Hepatocyte (in vitro differentiated cells): ENCODE measurements around the gene MEP1A. TPM values are rescaled to one million over a fixed set of nuclear protein-coding genes. Genes with fewer than 3 reads are reported as not detected.

Experiments used
- DNase-seq: peaks from one replicate; pipeline ENCODE4 v3.0.0-alpha.2; 2016; ENCODE audit warnings: low spot score
- H2AFZ ChIP-seq: fragments of 200-600 bp; sonication (generic); 2 replicates; pipeline ENCODE4 v1.6.0; 2016; ENCODE audit warnings: antibody characterized with exemption, mild to moderate bottlenecking
- H3K27ac ChIP-seq: fragments of 200-600 bp; sonication (generic); 2 replicates; pipeline ENCODE4 v1.5.1; 2016; ENCODE audit warnings: mild to moderate bottlenecking
- H3K27me3 ChIP-seq: fragments of 200-600 bp; sonication (generic); 2 replicates; pipeline ENCODE4 v1.6.1; 2016
- H3K36me3 ChIP-seq: fragments of 200-600 bp; sonication (generic); replicated peaks from 2 replicates; pipeline ENCODE4 v1.5.1; 2016; ENCODE audit warnings: low read depth; ENCODE audit not compliant: insufficient read depth
- H3K4me1 ChIP-seq: fragments of 200-600 bp; sonication (generic); 2 replicates; pipeline ENCODE4 v1.5.1; 2016; ENCODE audit warnings: mild to moderate bottlenecking, moderate library complexity; ENCODE audit not compliant: insufficient read depth
- H3K4me2 ChIP-seq: fragments of 200-600 bp; sonication (generic); 2 replicates; pipeline ENCODE4 v1.6.0; 2016
- H3K4me3 ChIP-seq: fragments of 200-600 bp; sonication (generic); 2 replicates; pipeline ENCODE4 v1.5.1; 2016; ENCODE audit warnings: mild to moderate bottlenecking
- H3K79me2 ChIP-seq: fragments of 200-600 bp; sonication (generic); 2 replicates; pipeline ENCODE4 v1.6.0; 2017; ENCODE audit warnings: mild to moderate bottlenecking
- H3K9me2 ChIP-seq: fragments of 200-600 bp; sonication (generic); replicated peaks from 2 replicates; pipeline ENCODE4 v1.6.0; 2017; ENCODE audit warnings: mild to moderate bottlenecking; ENCODE audit not compliant: insufficient read depth
- H3K9me3 ChIP-seq: fragments of 200-600 bp; sonication (generic); 2 replicates; pipeline ENCODE4 v1.5.1; 2016; ENCODE audit warnings: low read depth, mild to moderate bottlenecking
- H4K20me1 ChIP-seq: fragments of 200-600 bp; sonication (generic); 2 replicates; pipeline ENCODE4 v1.6.0; 2016; ENCODE audit warnings: mild to moderate bottlenecking; ENCODE audit not compliant: insufficient read depth, poor library complexity, severe bottlenecking
- CTCF ChIP-seq: fragments of 200-600 bp; sonication (generic); IDR thresholded peaks from 2 replicates; pipeline ENCODE4 v1.5.1; 2016; ENCODE audit warnings: antibody characterized with exemption, mild to moderate bottlenecking; ENCODE audit not compliant: poor library complexity
- EZH2 ChIP-seq: fragments of 200-600 bp; sonication (generic); IDR thresholded peaks from 2 replicates; pipeline ENCODE4 v1.6.1; 2016; ENCODE audit warnings: antibody characterized with exemption, mild to moderate bottlenecking, borderline replicate concordance
- EZH2phosphoT487 ChIP-seq: fragments of 200-600 bp; sonication (generic); IDR thresholded peaks from one replicate; pipeline ENCODE4 v1.6.1; 2018; ENCODE audit warnings: antibody characterized with exemption, mild to moderate bottlenecking, low read depth, moderate library complexity; ENCODE audit not compliant: unreplicated experiment, severe bottlenecking
- WGBS: methylation state at CpG from one replicate; pipeline ENCODE4 v1.1.6; 2016; ENCODE audit warnings: low lambda C conversion rate; ENCODE audit errors: missing lambda C conversion rate; 5-methylcytosine and 5-hydroxymethylcytosine counted together
- polyA plus RNA-seq: library from polyadenylated mRNA; unstranded; fragments of >200 nt; fragmentation: Nextera tagmentation; extraction: Ambion mirVana; gene quantifications from 2 replicates; pipeline ENCODE4 v1.2.1, GENCODE V29; 2016
- total RNA-seq: library from RNA; depleted of rRNA; stranded (reverse); fragments of >200 nt; gene quantifications from 2 replicates; pipeline ENCODE4 v1.2.3, GENCODE V29; 2014

The MEP1A gene
- total and polyA plus RNA-seq, 2 experiments from 2014 or later, result 62.8 to 94.2 TPM

GRCh38 chr6:46746696-46747095, 46.5 kb upstream of the MEP1A start, which contains the start of gene ANKRD66:
ANKRD66 (plus strand) TSS chr6:46746933; CDS start chr6:46751949, 5,016 bp downstream.
- Histone ChIP-seq H3K36me3 (no peaks in the 10 kb centered on the region), H3K9me2 (no peaks in the 10 kb centered on the region), H3K4me2 (no peak within 1 kb of the TSS), H3K9me3 (no peaks in the 10 kb centered on the region), H3K4me3 (no peak within 1 kb of the TSS), H2AFZ (no peak within 1 kb of the TSS), H3K79me2 (no peaks in the 10 kb centered on the region), H3K4me1 (peaks cover 4% of the 10 kb centered on the region), H3K27ac (no peak within 1 kb of the TSS), H4K20me1 (no peaks in the 10 kb centered on the region), H3K27me3 (no peaks in the 10 kb centered on the region)
- WGBS, result 32% methylated on average over 1 of the region's 1 CpG
- TF ChIP-seq CTCF, result no peak
- TF ChIP-seq EZH2phosphoT487, result no peak
- TF ChIP-seq EZH2, result no peak
- no peak for DNase-seq

DNA sequence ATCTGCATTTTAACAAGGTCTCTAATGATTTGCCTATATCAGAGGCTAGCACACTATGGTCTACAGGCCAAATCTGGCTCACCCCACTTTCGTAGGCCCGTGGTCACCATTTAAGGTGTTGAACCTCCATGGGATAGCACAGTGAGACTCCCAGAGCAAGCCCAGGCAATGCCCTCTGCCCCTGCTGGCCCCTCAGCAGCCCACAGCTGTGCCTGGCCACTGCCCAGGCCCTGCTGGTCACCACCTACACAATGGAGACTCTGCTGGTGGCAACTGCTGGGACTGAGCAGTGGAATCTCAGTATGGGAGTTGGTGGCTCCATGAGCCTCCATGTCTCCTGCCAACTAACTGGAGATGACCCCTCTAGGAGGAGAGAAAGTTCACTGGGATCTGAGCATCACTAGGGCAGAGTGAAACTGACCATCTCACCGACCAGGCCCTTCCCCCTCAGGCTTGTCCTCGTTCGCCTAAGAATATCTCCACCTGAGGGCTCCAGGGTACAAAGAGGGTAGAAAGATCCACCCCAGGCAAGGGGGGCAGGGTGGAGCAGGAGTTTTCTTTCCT, 44.2 kb upstream of the MEP1A start:
- H4K20me1 ChIP-seq, result no peaks in the 10 kb centered on the region
- H3K9me2 ChIP-seq, result no peaks in the 10 kb centered on the region
- H3K27me3 ChIP-seq, result no peaks in the 10 kb centered on the region
- H3K4me1 ChIP-seq, result no peaks in the 10 kb centered on the region
- no peak overlapping the region for H3K27ac ChIP-seq
- 96% methylated on average over 5 of the region's 5 CpGs for WGBS
- TF ChIP-seq EZH2 (no peak), CTCF (no peak), EZH2phosphoT487 (no peak)
- no peak overlapping the region for H2AFZ ChIP-seq
- no peaks in the 10 kb centered on the region for H3K9me3 ChIP-seq
- DNase-seq, result no peak
- no peaks in the 10 kb centered on the region for H3K79me2 ChIP-seq
- no peaks in the 10 kb centered on the region for H3K36me3 ChIP-seq
- no peak overlapping the region for H3K4me2 ChIP-seq
- H3K4me3 ChIP-seq, result no peak overlapping the region

DNA sequence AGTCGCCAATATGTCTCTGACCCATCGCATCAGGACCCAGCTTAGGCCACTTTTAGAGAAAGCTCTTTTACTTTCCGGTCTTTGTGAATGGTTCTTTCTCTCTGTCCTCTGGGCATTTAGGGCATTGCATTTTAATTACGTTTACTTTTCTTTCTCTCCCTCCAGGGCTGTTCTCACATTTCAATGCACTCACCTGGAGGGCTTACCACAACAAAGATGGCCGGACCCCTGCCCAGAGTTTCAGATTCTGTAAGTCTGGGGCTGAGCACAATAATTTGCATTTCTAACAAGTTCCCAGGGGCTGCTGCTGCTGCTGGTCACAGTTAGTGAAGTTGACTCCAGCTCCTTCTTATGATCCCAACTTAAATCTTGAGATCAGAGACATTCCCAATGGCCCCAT, 43.5 kb upstream of the MEP1A start:
- Histone ChIP-seq H3K9me2 (no peaks in the 10 kb centered on the region), H4K20me1 (no peaks in the 10 kb centered on the region), H3K36me3 (no peaks in the 10 kb centered on the region), H3K27ac (no peak overlapping the region), H3K27me3 (no peaks in the 10 kb centered on the region), H3K9me3 (no peaks in the 10 kb centered on the region), H3K79me2 (no peaks in the 10 kb centered on the region), H3K4me3 (no peak overlapping the region), H3K4me1 (no peaks in the 10 kb centered on the region), H2AFZ (no peak overlapping the region), H3K4me2 (no peak overlapping the region)
- 59% methylated on average over 5 of the region's 5 CpGs for WGBS
- DNase-seq, result no peak
- TF ChIP-seq CTCF (no peak), EZH2phosphoT487 (no peak), EZH2 (no peak)

DNA sequence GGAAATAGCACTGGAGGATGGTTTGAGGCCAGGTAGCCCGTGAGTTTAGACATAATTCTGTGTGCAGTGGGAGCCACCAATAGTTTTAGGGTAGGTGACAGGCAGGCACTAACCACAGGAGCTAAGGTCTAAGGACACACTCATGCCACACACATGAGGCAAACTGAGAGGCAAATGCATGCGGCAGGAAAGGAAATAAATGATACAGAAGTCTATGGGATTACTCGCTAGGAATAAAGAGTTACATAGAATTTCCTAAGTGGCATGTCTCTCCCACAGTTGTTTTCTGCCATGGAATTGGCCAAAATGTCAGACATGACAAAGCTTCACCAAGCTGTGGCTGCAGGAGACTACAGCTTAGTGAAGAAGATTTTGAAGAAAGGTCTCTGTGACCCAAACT, 41.5 kb upstream of the MEP1A start:
- TF ChIP-seq CTCF (no peak), EZH2phosphoT487 (no peak), EZH2 (no peak)
- Histone ChIP-seq H3K9me2 (no peaks in the 10 kb centered on the region), H2AFZ (no peak overlapping the region), H3K9me3 (no peaks in the 10 kb centered on the region), H3K36me3 (no peaks in the 10 kb centered on the region), H3K4me1 (no peaks in the 10 kb centered on the region), H3K4me3 (no peak overlapping the region), H3K27ac (no peak overlapping the region), H3K4me2 (no peak overlapping the region), H3K79me2 (no peaks in the 10 kb centered on the region), H3K27me3 (no peaks in the 10 kb centered on the region), H4K20me1 (no peaks in the 10 kb centered on the region)
- 74% methylated on average over 3 of the region's 3 CpGs for WGBS
- no peak for DNase-seq
